ENCODE data around the gene UBE2E1.

Gene UBE2E1

GRCh38 chr3:23805633-23806533, at the start of gene UBE2E1:
Gene UBE2E1 (plus strand): TSS chr3:23805955. CDS start chr3:23807270, 1,315 bp downstream.
- no peak for DNase-seq

- no peak for DNase-seq
Observed at GRCh38 chr3:23756206-23756840, 49.4 kb upstream of the UBE2E1 start.

GRCh38 chr3:23758253-23758838, 47.4 kb upstream of the UBE2E1 start:
- no peak for DNase-seq

- DNase-seq = no peak
Observed at GRCh38 chr3:23760325-23760724, 45.4 kb upstream of the UBE2E1 start.

- no peak for DNase-seq
Observed at GRCh38 chr3:23760871-23761373, 44.8 kb upstream of the UBE2E1 start.

- DNase-seq = no peak
Observed at GRCh38 chr3:23761440-23761896, 44.3 kb upstream of the UBE2E1 start.

GRCh38 chr3:23762214-23762613, 43.5 kb upstream of the UBE2E1 start:
- no peak for DNase-seq

- no peak for DNase-seq
Observed at GRCh38 chr3:23762759-23763477, 42.8 kb upstream of the UBE2E1 start.

GRCh38 chr3:23764407-23764806, 41.3 kb upstream of the UBE2E1 start:
- no peak for DNase-seq

- no peak for DNase-seq
Observed at GRCh38 chr3:23767546-23767945, 38.2 kb upstream of the UBE2E1 start.

GRCh38 chr3:23775254-23775909, 30.4 kb upstream of the UBE2E1 start:
- DNase-seq = no peak

- no peak for DNase-seq
Observed at GRCh38 chr3:23776352-23776891, 29.3 kb upstream of the UBE2E1 start.

- no peak for DNase-seq
Observed at GRCh38 chr3:23778446-23778845, 27.3 kb upstream of the UBE2E1 start.

GRCh38 chr3:23779841-23780240, 25.9 kb upstream of the UBE2E1 start:
- DNase-seq = no peak

- no peak for DNase-seq
Observed at GRCh38 chr3:23781051-23781450, 24.7 kb upstream of the UBE2E1 start.

- no peak for DNase-seq
Observed at GRCh38 chr3:23781871-23782270, 23.9 kb upstream of the UBE2E1 start.

GRCh38 chr3:23785097-23785645, 20.6 kb upstream of the UBE2E1 start:
- no peak for DNase-seq

- no peak for DNase-seq
Observed at GRCh38 chr3:23785882-23786281, 19.9 kb upstream of the UBE2E1 start.

GRCh38 chr3:23791678-23792077, 14.1 kb upstream of the UBE2E1 start:
- DNase-seq = no peak

- DNase-seq = no peak
Observed at GRCh38 chr3:23793528-23794134, 12.1 kb upstream of the UBE2E1 start.

- DNase-seq = no peak
Observed at GRCh38 chr3:23795096-23795495, 10.7 kb upstream of the UBE2E1 start.

Data from NCI-H1930 (cell line).